Testis (tissue), 2 donors: Measurements from ENCODE around the gene RARA.

Experiments
- CTCF ChIP-seq, 3 experiments: fragments of 450-650 bp in 2 of 3; fragments of 200-600 bp in 1 of 3; sonication (generic) in 1 of 3; IDR thresholded peaks; one replicate each; pipeline ENCODE4 v1.5.1; 2016 to 2019; ENCODE audit warnings: antibody characterized with exemption in 3 of 3, mild to moderate bottlenecking in 2 of 3, moderate library complexity in 1 of 3
- POLR2A ChIP-seq: fragments of 450-650 bp; IDR thresholded peaks from one replicate; pipeline ENCODE4 v1.6.1; 2017; ENCODE audit warnings: antibody characterized with exemption, mild to moderate bottlenecking, moderate library complexity

GRCh38 chr17:40326832-40327199 lies 17.8 kb downstream of the RARA start:
- TF ChIP-seq CTCF (IDR thresholded peaks at IDR 0.05), result no peak
- TF ChIP-seq POLR2A, result no peak
